PC-9 (cell line): ENCODE results near the gene IL31. TPM values are rescaled to one million over a fixed set of nuclear protein-coding genes. Genes with fewer than 3 reads are reported as not detected.

Experiments used
- BruUV-seq: library from RNA; stranded (reverse); fragments of 400-500 nt; replicated peaks from 2 replicates; lab custom pipeline; 2021; lab: Mats Ljungman, UMichigan
- CTCF ChIA-PET: fragments of 300-600 bp; sonication (Branson Sonifier 250); formaldehyde crosslinking; loops from one replicate; lab custom pipeline; 2022; ENCODE audit warnings: antibody characterized with exemption; lab: Charles Lee
- POLR2A ChIA-PET: fragments of 300-600 bp; sonication (Branson Sonifier 250); formaldehyde crosslinking; loops from one replicate; lab custom pipeline; 2022; ENCODE audit warnings: antibody characterized with exemption; ENCODE audit not compliant: unreplicated experiment; lab: Charles Lee
- DNase-seq, 2 experiments: peaks; one replicate each; pipeline versions ENCODE4 v3.0.0 to v3.0.0-alpha.2; 2015 to 2022; ENCODE audit warnings: mixed read lengths in 1 of 2
- H2AFZ ChIP-seq: fragments of 200-600 bp; sonication (generic); 2 replicates; pipeline ENCODE4 v1.8.1; 2017; ENCODE audit warnings: antibody characterized with exemption
- H3F3A ChIP-seq: fragments of 200-600 bp; sonication (generic); 2 replicates; pipeline ENCODE4 v1.8.1; 2017; ENCODE audit warnings: antibody characterized with exemption, mild to moderate bottlenecking, low read depth; ENCODE audit not compliant: insufficient read depth
- H3K27ac ChIP-seq: fragments of 200-600 bp; sonication (generic); 2 replicates; pipeline ENCODE4 v1.6.1; 2016; ENCODE audit warnings: mixed run types
- H3K27me3 ChIP-seq: fragments of 200-600 bp; sonication (generic); 2 replicates; pipeline ENCODE4 v1.6.1; 2016; ENCODE audit warnings: low read depth, mixed run types; ENCODE audit not compliant: insufficient read depth
- H3K36me3 ChIP-seq: fragments of 200-600 bp; sonication (generic); 2 replicates; pipeline ENCODE4 v1.6.1; 2016; ENCODE audit warnings: low read depth, mixed run types
- H3K4me1 ChIP-seq: fragments of 200-600 bp; sonication (generic); replicated peaks from 2 replicates; pipeline ENCODE4 v1.6.1; 2016; ENCODE audit warnings: mixed run types; ENCODE audit not compliant: insufficient read depth
- H3K4me2 ChIP-seq: fragments of 200-600 bp; sonication (generic); 2 replicates; pipeline ENCODE4 v1.6.1; 2017; ENCODE audit warnings: mixed run types
- H3K4me3 ChIP-seq: fragments of 200-600 bp; sonication (generic); 2 replicates; pipeline ENCODE4 v1.6.1; 2016; ENCODE audit warnings: mixed run types
- H3K79me2 ChIP-seq: fragments of 200-600 bp; sonication (generic); 2 replicates; pipeline ENCODE4 v1.6.1; 2017; ENCODE audit warnings: low read depth, mixed run types
- H3K9me2 ChIP-seq: fragments of 200-600 bp; sonication (generic); 2 replicates; pipeline ENCODE4 v1.8.1; 2017; ENCODE audit warnings: mild to moderate bottlenecking; ENCODE audit not compliant: insufficient read depth
- H3K9me3 ChIP-seq: fragments of 200-600 bp; sonication (generic); 2 replicates; pipeline ENCODE4 v1.8.1; 2016; ENCODE audit warnings: low read depth; ENCODE audit not compliant: insufficient read depth
- H4K20me1 ChIP-seq: fragments of 200-600 bp; sonication (generic); 2 replicates; pipeline ENCODE4 v1.8.1; 2017; ENCODE audit not compliant: insufficient read depth
- EZH2 ChIP-seq: fragments of 200-600 bp; sonication (generic); IDR thresholded peaks from 2 replicates; pipeline ENCODE4 v1.8.0; 2017; ENCODE audit warnings: antibody characterized with exemption, low read depth
- intact Hi-C: fragments of 100-400 bp; cut with micrococcal nuclease; formaldehyde crosslinking; loops from one replicate; pipeline ENCODE4 v1.10.0; 2022; ENCODE audit not compliant: unreplicated experiment
- total RNA-seq: library from RNA; stranded (reverse); gene quantifications from 2 replicates; pipeline ENCODE4 v1.2.3, GENCODE V29; 2021
- TF ChIP-seq, protein P1 (sequence below): fragments of 200-600 bp; sonication (generic); conservative IDR thresholded peaks from 2 replicates; pipeline ENCODE4 v1.6.1; 2017; ENCODE audit warnings: mixed run types, antibody characterized with exemption, mild to moderate bottlenecking, moderate library complexity

The IL31 gene
- total RNA-seq, 1 experiment from 2014 or later, result not detected

DNA sequence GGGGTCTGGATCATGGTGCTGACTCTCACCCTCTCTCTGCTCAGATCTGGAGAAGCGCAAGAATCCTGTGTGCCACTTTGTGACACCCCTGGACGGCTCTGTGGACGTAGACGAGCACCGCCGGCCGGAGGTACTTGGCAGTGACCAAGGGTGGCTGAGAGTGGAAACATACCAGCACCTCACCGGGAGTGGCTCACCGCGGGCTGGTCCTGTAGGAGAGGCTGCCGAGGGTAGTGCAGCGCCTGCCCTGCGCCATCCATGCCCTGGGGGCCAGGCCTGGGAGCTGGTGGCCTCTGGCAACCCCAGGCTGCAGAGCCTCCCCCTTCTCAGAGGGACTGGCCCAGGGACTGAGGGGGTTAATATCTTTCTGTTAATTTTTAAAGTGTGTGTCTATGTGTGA, 46.2 kb downstream of the IL31 start:
- Histone ChIP-seq H3K4me3 (no peak overlapping the region), H3F3A (peaks cover 26% of the 10 kb centered on the region; the same call in 1 of the 2 replicates), H3K36me3 (peaks cover 11% of the 10 kb centered on the region), H3K9me2 (no peaks in the 10 kb centered on the region), H3K79me2 (peaks cover 28% of the 10 kb centered on the region), H3K27me3 (no peaks in the 10 kb centered on the region), H3K9me3 (no peaks in the 10 kb centered on the region), H3K4me1 (peaks cover 20% of the 10 kb centered on the region), H4K20me1 (peaks cover 12% of the 10 kb centered on the region; the same call in 1 of the 2 replicates), H3K27ac (no peak overlapping the region), H2AFZ (no peak overlapping the region), H3K4me2 (no peak overlapping the region)
- no peak for TF ChIP-seq EZH2
- TF ChIP-seq, protein P1, sequence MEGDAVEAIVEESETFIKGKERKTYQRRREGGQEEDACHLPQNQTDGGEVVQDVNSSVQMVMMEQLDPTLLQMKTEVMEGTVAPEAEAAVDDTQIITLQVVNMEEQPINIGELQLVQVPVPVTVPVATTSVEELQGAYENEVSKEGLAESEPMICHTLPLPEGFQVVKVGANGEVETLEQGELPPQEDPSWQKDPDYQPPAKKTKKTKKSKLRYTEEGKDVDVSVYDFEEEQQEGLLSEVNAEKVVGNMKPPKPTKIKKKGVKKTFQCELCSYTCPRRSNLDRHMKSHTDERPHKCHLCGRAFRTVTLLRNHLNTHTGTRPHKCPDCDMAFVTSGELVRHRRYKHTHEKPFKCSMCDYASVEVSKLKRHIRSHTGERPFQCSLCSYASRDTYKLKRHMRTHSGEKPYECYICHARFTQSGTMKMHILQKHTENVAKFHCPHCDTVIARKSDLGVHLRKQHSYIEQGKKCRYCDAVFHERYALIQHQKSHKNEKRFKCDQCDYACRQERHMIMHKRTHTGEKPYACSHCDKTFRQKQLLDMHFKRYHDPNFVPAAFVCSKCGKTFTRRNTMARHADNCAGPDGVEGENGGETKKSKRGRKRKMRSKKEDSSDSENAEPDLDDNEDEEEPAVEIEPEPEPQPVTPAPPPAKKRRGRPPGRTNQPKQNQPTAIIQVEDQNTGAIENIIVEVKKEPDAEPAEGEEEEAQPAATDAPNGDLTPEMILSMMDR, result no peak
- CTCF ChIA-PET, result no interaction called here
- POLR2A ChIA-PET, result no interaction called here
- intact Hi-C loops, result loop anchor here (10.0 kb wide), 1 partner anchor 203 kb away; no protein-coding TSS in a partner anchor
- no TSS peak for BruUV-seq
- no peak for DNase-seq

DNA sequence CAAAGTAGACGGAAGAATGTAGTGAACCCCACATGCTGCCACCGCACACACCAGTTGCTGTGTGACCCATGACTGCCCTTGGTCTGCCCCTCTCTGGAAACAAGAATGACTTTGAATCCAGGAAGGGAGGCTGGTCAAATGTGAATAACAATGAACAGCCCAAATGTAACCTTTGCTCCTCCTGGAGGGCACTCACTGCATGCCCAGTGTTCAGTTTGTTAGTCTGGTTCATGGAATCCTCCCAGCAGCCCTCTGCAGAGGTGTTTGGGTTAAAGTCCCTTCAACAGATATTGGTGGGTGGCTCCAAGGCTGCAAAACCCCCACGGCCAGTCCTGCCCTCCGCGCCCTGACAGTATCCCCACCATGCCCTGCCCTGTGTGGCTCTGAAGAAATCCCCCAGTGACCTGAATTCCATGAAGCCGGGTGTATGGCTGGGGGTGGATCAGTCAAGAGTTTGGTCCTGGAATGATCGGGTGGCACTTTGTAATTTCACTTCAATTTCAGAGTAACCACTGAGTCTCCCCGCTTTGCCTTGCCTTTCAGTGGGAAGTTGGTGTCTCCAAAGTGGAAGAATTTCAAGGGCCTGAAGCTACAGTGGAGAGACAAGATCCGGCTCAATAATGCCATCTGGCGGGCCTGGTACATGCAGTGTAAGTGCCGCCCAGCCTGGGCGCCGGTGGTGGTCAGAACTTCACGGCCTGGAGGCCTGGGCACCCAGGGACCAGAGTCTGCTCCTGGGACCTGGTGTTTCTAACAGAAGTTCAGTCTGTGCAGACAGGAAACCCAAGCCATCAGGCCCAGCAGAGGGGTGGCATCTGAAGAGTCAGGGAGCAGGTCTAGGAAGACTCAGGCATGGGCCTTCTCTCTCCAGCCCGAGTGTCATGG, 47.1 kb downstream of the IL31 start:
- Histone ChIP-seq H3K27ac (no peak overlapping the region), H3K9me2 (no peaks in the 10 kb centered on the region), H4K20me1 (peaks cover 12% of the 10 kb centered on the region; the same call in 1 of the 2 replicates), H3K27me3 (no peaks in the 10 kb centered on the region), H3K79me2 (peaks cover 28% of the 10 kb centered on the region), H2AFZ (no peak overlapping the region), H3K4me3 (no peak overlapping the region), H3K4me2 (no peak overlapping the region), H3K36me3 (peaks cover 4% of the 10 kb centered on the region), H3F3A (peaks cover 32% of the 10 kb centered on the region; the same call in 1 of the 2 replicates), H3K4me1 (peaks cover 20% of the 10 kb centered on the region), H3K9me3 (no peaks in the 10 kb centered on the region)
- DNase-seq, result no peak
- BruUV-seq, result no TSS peak
- intact Hi-C loops, result loop anchor here (10.0 kb wide), 1 partner anchor 202 kb away; no protein-coding TSS in a partner anchor
- ChIA-PET POLR2A (no interaction called here), CTCF (interaction anchor here (0.5 kb wide), 1 partner anchor 64 kb away, joined by 4 read pairs; no protein-coding TSS in a partner anchor)
- TF ChIP-seq EZH2, result no peak
- TF ChIP-seq, protein P1, result no peak

DNA sequence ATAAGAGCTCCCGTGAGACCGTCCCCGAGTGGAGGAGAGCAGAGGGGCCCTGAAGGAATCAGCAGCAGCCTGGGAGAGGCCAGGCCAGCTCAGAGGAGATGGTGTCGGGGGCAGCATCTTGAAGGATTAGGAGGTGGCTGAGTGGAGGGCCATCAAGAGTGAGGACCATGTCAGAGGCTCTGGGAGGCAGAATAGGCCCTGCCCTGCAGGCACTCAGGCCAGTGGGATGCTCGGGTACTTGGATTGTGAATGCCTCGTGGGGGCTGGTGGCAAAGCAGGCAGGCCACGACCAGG, 47.7 kb downstream of the IL31 start:
- ChIA-PET CTCF (interaction anchor here (0.6 kb wide), 1 partner anchor 105 kb away, joined by 3 read pairs; no protein-coding TSS in a partner anchor), POLR2A (no interaction called here)
- Histone ChIP-seq H3K9me3 (no peaks in the 10 kb centered on the region), H3K4me2 (no peak overlapping the region), H2AFZ (no peak overlapping the region), H3K79me2 (peaks cover 28% of the 10 kb centered on the region), H4K20me1 (peaks cover 12% of the 10 kb centered on the region; the same call in 1 of the 2 replicates), H3K27me3 (no peaks in the 10 kb centered on the region), H3K36me3 (peaks cover 4% of the 10 kb centered on the region), H3K27ac (no peak overlapping the region), H3K4me1 (peaks cover 20% of the 10 kb centered on the region), H3K9me2 (no peaks in the 10 kb centered on the region), H3F3A (peaks cover 31% of the 10 kb centered on the region; the same call in 1 of the 2 replicates), H3K4me3 (no peak overlapping the region)
- intact Hi-C loops, result loop anchor here (10.0 kb wide), 1 partner anchor 201 kb away; no protein-coding TSS in a partner anchor
- no TSS peak for BruUV-seq
- TF ChIP-seq EZH2, result no peak
- TF ChIP-seq, protein P1, result no peak
- DNase-seq, result no peak
